ENCODE data around the gene PANK1.

- TF ChIP-seq GATA3 (IDR thresholded peaks at IDR 0.05; ENCODE audit: low read depth, low read length) (no peak), GATA2 (IDR thresholded peaks at IDR 0.05; ENCODE audit: low read depth, low read length) (no peak)
Measured at GRCh38 chr10:89643812-89644690, 991 bp downstream of the PANK1 start.

All from SH-SY5Y (cell line).